ENCODE measurements around the gene HCRTR2. TPM values are rescaled to one million over a fixed set of nuclear protein-coding genes. Genes with fewer than 3 reads are reported as not detected.

The HCRTR2 gene
- total RNA-seq, 1 experiment from 2014 or later: not detected

- no peaks in the 10 kb centered on the region for H3K9me2 ChIP-seq (replicated peaks; ENCODE audit: low read length)
- H3F3A ChIP-seq (ENCODE audit: low read length, unreplicated experiment): no peaks in the 10 kb centered on the region
- peaks cover 7% of the 10 kb centered on the region; the same call in 1 of the 2 replicates for H3K27me3 ChIP-seq (ENCODE audit: low read length)
- no peak for DNase-seq
- no peak overlapping the region for H3K27ac ChIP-seq (ENCODE audit: low read length)
- H3K4me2 ChIP-seq (ENCODE audit: low read length): no peak overlapping the region
- H3K9ac ChIP-seq (ENCODE audit: low read length): no peak overlapping the region
- no peaks in the 10 kb centered on the region for H3K4me1 ChIP-seq (ENCODE audit: insufficient read depth, low read length)
- no peaks in the 10 kb centered on the region for H3K9me3 ChIP-seq (ENCODE audit: low read length)
- no peaks in the 10 kb centered on the region for H3K36me3 ChIP-seq (ENCODE audit: low read depth, low read length)
- no peaks in the 10 kb centered on the region for H4K20me1 ChIP-seq (ENCODE audit: low read length)
- H3K79me2 ChIP-seq (ENCODE audit: low read length): no peaks in the 10 kb centered on the region
- no peak overlapping the region for H2AFZ ChIP-seq (ENCODE audit: low read length)
- TF ChIP-seq EZH2 (IDR thresholded peaks at IDR 0.05; ENCODE audit: low read length, unreplicated experiment) (no peak), EZH2phosphoT487 (IDR thresholded peaks at IDR 0.05; ENCODE audit: borderline replicate concordance, low read length) (no peak), CTCF (conservative IDR thresholded peaks at IDR 0.05; ENCODE audit: low read depth, low read length) (no peak)
- no peak for ATAC-seq
- CTCF ChIA-PET: no interaction called here
- H3K4me3 ChIP-seq (ENCODE audit: low read length): no peak overlapping the region
- BruUV-seq (replicated peaks): no TSS peak
- POLR2A ChIA-PET (ENCODE audit: unreplicated experiment): no interaction called here
- intact Hi-C loops (cut with micrococcal nuclease): no loop called here
Measured at GRCh38 chr6:55265409-55266114, 91.2 kb downstream of the HCRTR2 start.

- no TSS peak for BruUV-seq (replicated peaks)
- DNase-seq: no peak
- Histone ChIP-seq H3K27ac (ENCODE audit: low read length) (no peak overlapping the region), H3K79me2 (ENCODE audit: low read length) (no peaks in the 10 kb centered on the region), H3K4me2 (ENCODE audit: low read length) (no peak overlapping the region), H3K4me1 (ENCODE audit: insufficient read depth, low read length) (no peaks in the 10 kb centered on the region), H4K20me1 (ENCODE audit: low read length) (no peaks in the 10 kb centered on the region), H3F3A (ENCODE audit: low read length, unreplicated experiment) (no peaks in the 10 kb centered on the region), H3K27me3 (ENCODE audit: low read length) (peaks cover 12% of the 10 kb centered on the region; the same call in 1 of the 2 replicates), H3K36me3 (ENCODE audit: low read depth, low read length) (no peaks in the 10 kb centered on the region), H2AFZ (ENCODE audit: low read length) (no peak overlapping the region), H3K9me3 (ENCODE audit: low read length) (no peaks in the 10 kb centered on the region), H3K4me3 (ENCODE audit: low read length) (no peak overlapping the region), H3K9ac (ENCODE audit: low read length) (no peak overlapping the region), H3K9me2 (replicated peaks; ENCODE audit: low read length) (no peaks in the 10 kb centered on the region)
- ChIA-PET CTCF (interaction anchor here (0.6 kb wide), 1 partner anchor 10 kb away, joined by 3 read pairs; no protein-coding TSS in a partner anchor), POLR2A (ENCODE audit: unreplicated experiment) (no interaction called here)
- intact Hi-C loops (cut with micrococcal nuclease): no loop called here
- TF ChIP-seq CTCF (conservative IDR thresholded peaks at IDR 0.05; ENCODE audit: low read depth, low read length) (no peak), EZH2phosphoT487 (IDR thresholded peaks at IDR 0.05; ENCODE audit: borderline replicate concordance, low read length) (no peak), EZH2 (IDR thresholded peaks at IDR 0.05; ENCODE audit: low read length, unreplicated experiment) (no peak)
- ATAC-seq: no peak
Measured at GRCh38 chr6:55266896-55267295, 92.6 kb downstream of the HCRTR2 start.
